CD4-positive, alpha-beta T cell treated with Interleukin-2 at 100 ng/mL for 4 hours (primary cell): ENCODE measurements around the gene ZC3HAV1.
"Not testable (repeated sequence)": the region's sequence is repeated elsewhere in the genome, so short reads cannot be mapped to it uniquely, and the experiment has no call there.

ENCODE experiments used
- DNase-seq: peaks from one replicate; pipeline ENCODE4 v3.0.0-alpha.2; 2020; ENCODE audit warnings: low spot score

Gene ZC3HAV1

GRCh38 chr7:139112316-139112715, 2.8 kb upstream of the ZC3HAV1 start:
- DNase-seq: no peak

- no peak for DNase-seq
These were observed 2.3 kb upstream of the ZC3HAV1 start for GRCh38 chr7:139111811-139112301.

- no peak for DNase-seq
These were observed 1.6 kb upstream of the ZC3HAV1 start for GRCh38 chr7:139111147-139111546.

DNA sequence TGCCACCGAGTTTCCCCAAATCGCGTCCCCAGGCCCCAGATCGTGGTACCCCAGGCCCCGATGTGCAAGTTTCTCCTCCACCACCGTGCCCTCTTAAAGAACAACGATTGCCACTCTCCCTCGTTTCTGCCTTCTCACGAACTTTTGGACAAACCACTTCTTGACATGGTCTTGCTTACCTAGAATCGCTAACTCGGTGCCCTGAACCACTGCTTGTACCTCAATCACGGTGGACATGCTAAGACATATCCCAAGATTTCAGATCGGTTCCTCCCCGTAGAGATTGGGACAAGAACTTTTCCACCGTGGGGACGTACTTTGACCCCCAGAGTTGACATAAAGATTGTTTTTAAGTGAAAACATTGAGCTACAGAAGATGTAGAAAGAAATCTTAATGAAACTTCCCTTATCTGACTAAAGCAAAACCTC, 477 bp upstream of the ZC3HAV1 start:
- no peak for DNase-seq

GRCh38 chr7:139108266-139109187, 993 bp downstream of the ZC3HAV1 start:
- no peak for DNase-seq

DNA sequence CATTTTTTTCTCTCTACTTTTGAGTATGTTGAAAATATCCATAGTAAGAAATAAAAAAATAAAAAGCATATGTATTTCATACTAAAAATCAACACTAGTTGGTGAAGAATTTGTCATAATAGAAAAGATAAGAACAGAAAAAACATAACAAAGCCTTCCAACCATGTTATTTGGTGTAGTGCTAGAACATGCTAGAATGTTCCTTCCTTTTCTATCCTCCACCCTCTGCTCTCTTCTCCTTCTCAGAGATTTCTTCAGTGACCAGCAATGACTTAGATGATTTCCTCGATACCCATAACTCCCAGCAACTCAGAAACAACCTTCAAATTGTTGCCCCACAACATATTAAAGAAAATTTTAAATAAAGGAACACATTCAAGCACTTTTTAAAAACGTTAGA, 2.6 kb downstream of the ZC3HAV1 start:
- no peak for DNase-seq

- DNase-seq: not testable (repeated sequence)
These were observed 3.3 kb downstream of the ZC3HAV1 start for GRCh38 chr7:139106227-139106626.

GRCh38 chr7:139105484-139105883, 4.0 kb downstream of the ZC3HAV1 start:
- DNase-seq: no peak

DNA sequence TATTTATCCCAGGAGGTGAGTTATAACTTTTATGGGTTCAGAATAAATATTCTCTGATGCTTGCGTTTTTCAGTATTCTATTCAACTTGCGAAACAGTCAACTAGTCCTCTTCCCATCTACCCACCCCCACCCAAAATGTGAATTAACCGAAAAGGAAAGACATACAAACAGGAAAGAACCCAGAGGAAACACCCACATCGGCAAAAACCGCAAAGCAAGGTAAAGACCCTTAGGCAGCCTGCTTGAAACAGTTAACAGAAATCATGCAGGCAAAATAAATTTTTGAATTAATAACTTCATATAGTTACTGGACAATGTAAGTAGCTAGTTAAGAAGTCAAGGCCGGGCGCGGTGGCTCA, 5.4 kb downstream of the ZC3HAV1 start:
- no peak for DNase-seq

DNA sequence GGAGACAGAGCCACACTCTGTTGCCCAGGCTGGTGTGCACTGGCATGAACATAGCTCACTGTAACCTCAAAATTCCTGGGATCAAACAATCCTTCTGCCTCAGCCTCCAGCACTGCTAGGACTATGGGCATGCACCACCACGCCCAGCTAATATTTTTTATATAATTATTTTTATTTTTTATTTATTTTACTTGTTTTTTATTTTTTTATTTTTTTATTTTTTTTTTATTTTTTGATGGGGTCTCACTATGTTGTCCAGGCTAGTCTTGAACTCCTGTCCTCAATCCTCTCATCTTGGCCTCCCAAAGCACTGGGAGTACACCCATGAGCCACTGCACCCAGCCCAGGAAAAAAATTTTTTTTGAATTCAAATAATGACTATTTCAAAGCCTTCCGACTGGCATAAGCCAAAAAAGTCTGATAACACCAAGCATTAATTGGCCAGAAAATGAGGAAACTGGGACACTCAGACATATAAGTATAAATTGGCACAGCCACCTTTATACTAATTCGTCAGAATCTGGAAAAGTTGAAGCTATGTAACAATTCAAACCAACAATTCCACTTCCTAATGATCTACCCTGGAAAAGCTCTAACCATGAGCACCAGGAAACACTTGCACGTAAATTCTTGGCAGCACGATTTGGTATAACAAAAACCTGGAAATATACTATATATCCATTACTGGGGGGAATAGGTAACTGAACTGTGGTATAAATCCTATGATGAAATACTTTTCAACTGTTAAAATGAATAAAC, 6.3 kb downstream of the ZC3HAV1 start:
- DNase-seq: no peak

- not testable (repeated sequence) for DNase-seq
These were observed 7.8 kb downstream of the ZC3HAV1 start for GRCh38 chr7:139101637-139102158.

DNA sequence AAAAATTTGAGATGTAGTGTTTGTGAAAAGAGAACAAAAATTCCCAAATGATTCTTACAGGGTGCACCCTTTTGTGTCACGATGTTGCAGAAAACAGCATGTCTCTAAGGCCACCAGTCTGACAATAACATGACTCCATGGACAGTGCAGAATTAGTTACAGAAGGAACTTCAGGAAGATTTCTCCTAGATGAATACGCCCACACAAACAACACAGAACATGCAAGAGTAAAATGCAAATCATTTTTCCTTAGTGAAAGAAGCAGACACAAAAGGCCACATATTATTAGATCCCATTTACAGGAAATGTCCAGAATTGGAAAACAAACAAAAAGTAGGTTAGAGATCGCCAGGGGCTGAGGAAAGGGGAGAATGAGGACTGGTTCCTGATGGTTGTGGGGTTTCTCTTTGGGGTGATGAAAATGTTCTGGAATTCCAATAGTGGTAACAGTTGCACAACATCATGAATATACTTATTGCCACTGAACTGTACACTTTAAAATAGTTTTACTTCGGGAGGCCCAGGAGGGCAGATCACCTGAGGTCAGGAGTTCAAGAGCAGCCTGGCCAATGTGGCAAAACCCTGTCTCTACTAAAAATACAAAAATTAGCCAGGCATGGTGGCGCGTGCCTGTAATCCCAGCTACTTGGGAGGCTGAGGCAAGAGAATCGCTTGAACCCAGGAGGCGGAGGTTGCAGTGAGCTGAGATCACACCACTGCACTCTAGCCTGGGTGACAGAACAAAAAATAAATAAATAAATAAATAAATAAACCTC, 10.2 kb downstream of the ZC3HAV1 start:
- DNase-seq: no peak

GRCh38 chr7:139095194-139095659, 14.3 kb downstream of the ZC3HAV1 start:
- peak; percentile 90 for DNase-seq

- no peak for DNase-seq
These were observed 14.9 kb downstream of the ZC3HAV1 start for GRCh38 chr7:139094596-139094995.

GRCh38 chr7:139094030-139094429, 15.5 kb downstream of the ZC3HAV1 start:
- DNase-seq: no peak

- DNase-seq: not testable (repeated sequence)
These were observed 16.0 kb downstream of the ZC3HAV1 start for GRCh38 chr7:139093512-139093911.

DNA sequence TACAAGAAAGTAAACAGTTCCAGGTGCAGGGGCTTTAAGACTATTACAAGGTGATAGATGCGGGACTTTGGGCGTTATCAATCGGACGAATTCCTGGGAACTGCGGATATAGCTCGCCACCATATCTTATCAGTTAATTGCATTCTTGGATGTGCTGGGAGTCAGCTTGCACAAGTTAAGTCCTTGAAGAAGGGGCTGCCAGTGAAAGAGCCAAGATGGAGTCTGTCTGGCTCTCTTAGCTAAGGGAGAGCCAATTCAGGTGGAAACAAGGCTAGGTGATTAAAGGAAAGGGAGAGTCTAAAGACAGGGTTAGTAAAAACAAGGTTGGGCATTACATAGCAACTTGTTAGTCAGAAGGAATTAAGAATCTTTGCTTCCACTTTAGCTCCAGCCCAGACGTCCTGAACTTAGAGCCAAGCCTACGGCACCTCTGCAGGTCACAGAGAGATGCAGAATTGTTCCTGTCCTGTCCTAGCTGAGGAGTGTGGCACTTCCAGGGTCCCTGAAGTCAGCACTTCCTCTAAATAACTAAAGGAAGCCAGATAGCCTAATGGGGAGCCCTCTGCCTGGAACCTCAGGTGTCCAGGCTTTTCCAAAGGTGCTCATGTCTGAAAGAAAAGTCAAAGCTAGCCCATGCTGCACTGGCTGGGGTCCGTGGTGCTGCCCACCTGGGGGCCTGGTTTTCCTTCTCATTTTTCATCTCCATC, 17.3 kb downstream of the ZC3HAV1 start:
- no peak for DNase-seq

- no peak for DNase-seq
These were observed 17.9 kb downstream of the ZC3HAV1 start for GRCh38 chr7:139091677-139091996.

- no peak for DNase-seq
These were observed 20.4 kb downstream of the ZC3HAV1 start for GRCh38 chr7:139089118-139089517.

- no peak for DNase-seq
These were observed 21.3 kb downstream of the ZC3HAV1 start for GRCh38 chr7:139088268-139088667.

- no peak for DNase-seq
These were observed 22.3 kb downstream of the ZC3HAV1 start for GRCh38 chr7:139087212-139087611.
